Measurements from ENCODE around the gene PBXIP1. TPM values are rescaled to one million over a fixed set of nuclear protein-coding genes. Genes with fewer than 3 reads are reported as not detected.

PBXIP1 gene
- total RNA-seq, 4 donors from 2014 or later: 11.1 to 51.1 (median 29.3) TPM

- DNase-seq: no peak
- no peaks in the 10 kb centered on the region for H3K27me3 ChIP-seq
- peak in 1 of 4 donors; percentile 14 for TF ChIP-seq POLR2A (IDR thresholded peaks at IDR 0.05)
- peak in 2 of 6 experiments; percentile 37 to 39 for TF ChIP-seq CTCF (IDR thresholded peaks at IDR 0.05)
- peaks cover 64 to 83% (median 67%) of the 10 kb centered on the region in 3 donors for H3K4me1 ChIP-seq
- H3K9me3 ChIP-seq: no peaks in the 10 kb centered on the region
- WGBS, 2 donors: 80 to 91% methylated on average over 7 of the region's 7 CpGs
- no peak overlapping the region for H3K4me3 ChIP-seq
- intact Hi-C loops (cut with DNase I): no loop called here
- H3K27ac ChIP-seq: peak overlapping the region; percentile 97 to 99 (median 98)
- H3K36me3 ChIP-seq: no peaks in the 10 kb centered on the region
These were observed 17.1 kb downstream of the PBXIP1 start for GRCh38 chr1:154938604-154939399.

- H3K27me3 ChIP-seq: no peaks in the 10 kb centered on the region
- no peaks in the 10 kb centered on the region for H3K9me3 ChIP-seq
- H3K4me3 ChIP-seq: peak overlapping the region in 3 of 4 donors; percentile 65 to 75 (median 71)
- no peak for DNase-seq
- intact Hi-C loops (cut with DNase I): no loop called here
- no peaks in the 10 kb centered on the region for H3K36me3 ChIP-seq
- peak overlapping the region; percentile 97 to 99 (median 98) for H3K27ac ChIP-seq
- H3K4me1 ChIP-seq: peaks cover 56 to 77% (median 58%) of the 10 kb centered on the region in 3 donors
- WGBS, 2 donors: 35 to 54% methylated on average over 3 to 6 of the region's 8 CpGs
- TF ChIP-seq POLR2A (IDR thresholded peaks at IDR 0.05) (no peak), CTCF (IDR thresholded peaks at IDR 0.05) (no peak)
These were observed 17.9 kb downstream of the PBXIP1 start for GRCh38 chr1:154937988-154938386.

GRCh38 chr1:154937085-154937987 is 18.6 kb downstream of the PBXIP1 start:
- Histone ChIP-seq H3K27ac (peak overlapping the region; percentile 97 to 99 (median 98)), H3K4me1 (peaks cover 52 to 77% (median 52%) of the 10 kb centered on the region in 3 donors), H3K27me3 (no peaks in the 10 kb centered on the region), H3K4me3 (peak overlapping the region; percentile 49 to 75 (median 68)), H3K9me3 (no peaks in the 10 kb centered on the region), H3K36me3 (no peaks in the 10 kb centered on the region)
- intact Hi-C loops (cut with DNase I): no loop called here
- TF ChIP-seq POLR2A (IDR thresholded peaks at IDR 0.05) (peak in 2 of 4 donors; percentile 40 to 73), CTCF (IDR thresholded peaks at IDR 0.05) (peak in 3 of 6 experiments; percentile 32 to 40 (median 36))
- DNase-seq: peak; percentile 56
- 2% methylated on average over 9 to 11 of the region's 36 CpGs for WGBS, 2 donors

- intact Hi-C loops (cut with DNase I): no loop called here
- H3K27me3 ChIP-seq: no peaks in the 10 kb centered on the region
- H3K27ac ChIP-seq: peak within 1 kb of the TSS; percentile 97 to 99 (median 98)
- no peaks in the 10 kb centered on the region for H3K9me3 ChIP-seq
- peak within 1 kb of the TSS; percentile 49 to 75 (median 68) for H3K4me3 ChIP-seq
- H3K4me1 ChIP-seq: peaks cover 45 to 77% (median 47%) of the 10 kb centered on the region in 3 donors
- DNase-seq: peak; percentile 86
- WGBS, 2 donors: 0% methylated on average over 3 to 12 of the region's 45 CpGs
- TF ChIP-seq CTCF (IDR thresholded peaks at IDR 0.05): peak in 4 of 6 experiments; percentile 14 to 43 (median 28)
- TF ChIP-seq POLR2A (IDR thresholded peaks at IDR 0.05): peak in 3 of 4 donors; percentile 18 to 69 (median 46)
- peaks cover 0 to under 1% (median 0%) of the 10 kb centered on the region in 3 donors for H3K36me3 ChIP-seq
These were observed 19.3 kb downstream of the PBXIP1 start, which contains the start of gene PMVK for GRCh38 chr1:154936555-154937084. TSS of gene PMVK (minus strand) at chr1:154936719. CDS start at chr1:154936685, 34 bp downstream.
